GM23338 (cell line): ENCODE results near the gene MAGEB10. TPM values are rescaled to one million over a fixed set of nuclear protein-coding genes. Genes with fewer than 3 reads are reported as not detected.

Experiments used
- ATAC-seq: fragments of 200-7000 bp; cut with Tn5 transposase; 3 replicates; pipeline ENCODE4 v1.9.1; 2020
- DNase-seq: peaks from one replicate; pipeline ENCODE4 v3.0.0-alpha.2; 2015; ENCODE audit warnings: low spot score
- H2AFZ ChIP-seq: fragments of 200-600 bp; sonication (generic); 2 replicates; pipeline ENCODE4 v1.8.0; 2016; ENCODE audit warnings: antibody characterized with exemption, mild to moderate bottlenecking, moderate library complexity
- H3F3A ChIP-seq: fragments of 200-600 bp; sonication (generic); replicated peaks from 2 replicates; pipeline ENCODE4 v1.8.0; 2017; ENCODE audit warnings: antibody characterized with exemption, mixed run types, low read depth
- H3K27ac ChIP-seq: fragments of 200-600 bp; sonication (generic); 2 replicates; pipeline ENCODE4 v1.6.1; 2016; ENCODE audit warnings: low read depth
- H3K27me3 ChIP-seq: fragments of 200-600 bp; sonication (generic); 2 replicates; pipeline ENCODE4 v1.8.0; 2016; ENCODE audit warnings: mild to moderate bottlenecking, mixed run types, moderate library complexity; ENCODE audit not compliant: insufficient read depth
- H3K36me3 ChIP-seq: fragments of 200-600 bp; sonication (generic); 2 replicates; pipeline ENCODE4 v1.8.0; 2016; ENCODE audit warnings: mild to moderate bottlenecking; ENCODE audit not compliant: insufficient read depth
- H3K4me1 ChIP-seq: fragments of 200-600 bp; sonication (generic); 2 replicates; pipeline ENCODE4 v1.8.0; 2016; ENCODE audit warnings: mild to moderate bottlenecking, moderate library complexity; ENCODE audit not compliant: insufficient read depth
- H3K4me2 ChIP-seq: fragments of 200-600 bp; sonication (generic); 2 replicates; pipeline ENCODE4 v1.7.1; 2017; ENCODE audit warnings: mixed run types
- H3K4me3 ChIP-seq: fragments of 200-600 bp; sonication (generic); 2 replicates; pipeline ENCODE4 v1.6.1; 2016; ENCODE audit warnings: mixed run types
- H3K79me2 ChIP-seq: fragments of 200-600 bp; sonication (generic); replicated peaks from 2 replicates; pipeline ENCODE4 v1.8.0; 2017; ENCODE audit warnings: mild to moderate bottlenecking; ENCODE audit not compliant: insufficient read depth
- H3K9me2 ChIP-seq: fragments of 200-600 bp; sonication (generic); 2 replicates; pipeline ENCODE4 v1.8.0; 2017; ENCODE audit not compliant: insufficient read depth
- H4K20me1 ChIP-seq: fragments of 200-600 bp; sonication (generic); replicated peaks from 2 replicates; pipeline ENCODE4 v1.8.0; 2017; ENCODE audit warnings: mild to moderate bottlenecking; ENCODE audit not compliant: insufficient read depth
- H3K27ac Mint-ChIP-seq: 2 replicates; pipeline ENCODE4 v1.8.0; 2020; ENCODE audit warnings: inconsistent platforms, mild to moderate bottlenecking, moderate library complexity, mixed read lengths
- H3K27me3 Mint-ChIP-seq: 3 replicates; pipeline ENCODE4 v1.8.0; 2022; ENCODE audit warnings: low read depth, mild to moderate bottlenecking, moderate library complexity, mixed read lengths, inconsistent platforms; ENCODE audit not compliant: insufficient read depth, poor library complexity
- H3K36me3 Mint-ChIP-seq: 3 replicates; pipeline ENCODE4 v1.8.0; 2021; ENCODE audit warnings: low read depth, mild to moderate bottlenecking, inconsistent platforms, moderate library complexity, mixed read lengths
- H3K4me1 Mint-ChIP-seq: 3 replicates; pipeline ENCODE4 v1.8.0; 2020; ENCODE audit warnings: mild to moderate bottlenecking, inconsistent platforms, mixed read lengths
- H3K4me3 Mint-ChIP-seq: 3 replicates; pipeline ENCODE4 v1.8.0; 2021; ENCODE audit warnings: moderate library complexity, mild to moderate bottlenecking, inconsistent platforms, mixed read lengths
- H3K9me3 Mint-ChIP-seq: 3 replicates; pipeline ENCODE4 v1.8.0; 2020; ENCODE audit warnings: moderate library complexity, mild to moderate bottlenecking, inconsistent platforms, mixed read lengths
- CREB1 ChIP-seq: fragments of 250-450 bp; sonication (Bioruptor Pico); IDR thresholded peaks from 2 replicates; pipeline ENCODE4 v1.5.0; 2020; ENCODE audit warnings: low read depth, mild to moderate bottlenecking, moderate library complexity
- CTCF ChIP-seq, 2 experiments: fragments of 200-600 bp in 1 of 2; sonication (generic) in 1 of 2; conservative IDR thresholded peaks; 2 replicates each; pipeline versions ENCODE4 v1.5.1 to v1.6.1; 2016 to 2017; ENCODE audit warnings: antibody characterized with exemption in 2 of 2, low read depth in 2 of 2, mild to moderate bottlenecking in 2 of 2, moderate library complexity in 1 of 2
- EZH2 ChIP-seq: fragments of 200-600 bp; sonication (generic); IDR thresholded peaks from one replicate; pipeline ENCODE4 v1.8.0; 2017; ENCODE audit warnings: antibody characterized with exemption, mild to moderate bottlenecking, low read depth; ENCODE audit not compliant: unreplicated experiment
- EZH2phosphoT487 ChIP-seq: fragments of 200-600 bp; sonication (generic); IDR thresholded peaks from one replicate; pipeline ENCODE4 v1.8.1; 2018; ENCODE audit warnings: antibody characterized with exemption; ENCODE audit not compliant: unreplicated experiment
- JUNB ChIP-seq: IDR thresholded peaks from one replicate; pipeline ENCODE4 v1.6.1; 2016; ENCODE audit warnings: antibody characterized with exemption; ENCODE audit not compliant: unreplicated experiment
- NANOG ChIP-seq: IDR thresholded peaks from 2 replicates; pipeline ENCODE4 v1.6.1; 2016; ENCODE audit warnings: antibody characterized with exemption, borderline replicate concordance
- POLR2AphosphoS5 ChIP-seq: IDR thresholded peaks from 2 replicates; pipeline ENCODE4 v1.6.1; 2016; ENCODE audit warnings: antibody characterized with exemption, low read depth
- STAT1 ChIP-seq: IDR thresholded peaks from one replicate; pipeline ENCODE4 v1.6.1; 2016; ENCODE audit warnings: antibody characterized with exemption; ENCODE audit not compliant: unreplicated experiment
- ZNF114 ChIP-seq: fragments of 250-450 bp; sonication (Bioruptor Pico); IDR thresholded peaks from 2 replicates; pipeline ENCODE4 v1.5.0; 2020; ENCODE audit warnings: mild to moderate bottlenecking, moderate library complexity
- ZNF331 ChIP-seq: fragments of 250-450 bp; sonication (Bioruptor Pico); IDR thresholded peaks from 2 replicates; pipeline ENCODE4 v1.5.0; 2020; ENCODE audit warnings: low read depth, mild to moderate bottlenecking, moderate library complexity
- ZNF462 ChIP-seq: fragments of 250-450 bp; sonication (Bioruptor Pico); IDR thresholded peaks from 2 replicates; pipeline ENCODE4 v1.5.0; 2020; ENCODE audit warnings: mild to moderate bottlenecking, moderate library complexity
- polyA plus RNA-seq: library from polyadenylated mRNA; unstranded; fragments of >200 nt; fragmentation: Nextera tagmentation; extraction: Ambion mirVana; gene quantifications from 2 replicates; pipeline ENCODE4 v1.2.1, GENCODE V29; 2016
- total RNA-seq: library from RNA; depleted of rRNA; stranded (reverse); fragments of >200 nt; shearing (Covaris generic); gene quantifications from 2 replicates; pipeline ENCODE4 v1.2.3, GENCODE V29; 2014
- TF ChIP-seq, protein P1 (sequence below): IDR thresholded peaks from one replicate; pipeline ENCODE4 v1.6.1; 2018; ENCODE audit warnings: antibody characterized with exemption; ENCODE audit not compliant: unreplicated experiment
- TF ChIP-seq, protein P2 (sequence below): IDR thresholded peaks from 2 replicates; pipeline ENCODE4 v1.6.1; 2016; ENCODE audit warnings: antibody characterized with exemption

Gene MAGEB10
- total and polyA plus RNA-seq, 2 experiments from 2014 or later: not detected

GRCh38 chrX:27796640-27797257 lies 11.0 kb upstream of the MAGEB10 start:
- H3K4me2 ChIP-seq: no peak overlapping the region
- H3K4me1 ChIP-seq: no peaks in the 10 kb centered on the region
- no peaks in the 10 kb centered on the region for H3K9me3 Mint-ChIP-seq
- H3K4me3 ChIP-seq: no peak overlapping the region
- no peaks in the 10 kb centered on the region for H4K20me1 ChIP-seq
- H3K79me2 ChIP-seq: no peaks in the 10 kb centered on the region
- H3K27me3 ChIP-seq: no peaks in the 10 kb centered on the region
- TF ChIP-seq EZH2: no peak
- TF ChIP-seq CTCF (conservative IDR thresholded peaks at IDR 0.05; ENCODE audit: low read depth in 2 of 2): no peak
- no peak for TF ChIP-seq ZNF462
- TF ChIP-seq JUNB: no peak
- TF ChIP-seq, protein P1, sequence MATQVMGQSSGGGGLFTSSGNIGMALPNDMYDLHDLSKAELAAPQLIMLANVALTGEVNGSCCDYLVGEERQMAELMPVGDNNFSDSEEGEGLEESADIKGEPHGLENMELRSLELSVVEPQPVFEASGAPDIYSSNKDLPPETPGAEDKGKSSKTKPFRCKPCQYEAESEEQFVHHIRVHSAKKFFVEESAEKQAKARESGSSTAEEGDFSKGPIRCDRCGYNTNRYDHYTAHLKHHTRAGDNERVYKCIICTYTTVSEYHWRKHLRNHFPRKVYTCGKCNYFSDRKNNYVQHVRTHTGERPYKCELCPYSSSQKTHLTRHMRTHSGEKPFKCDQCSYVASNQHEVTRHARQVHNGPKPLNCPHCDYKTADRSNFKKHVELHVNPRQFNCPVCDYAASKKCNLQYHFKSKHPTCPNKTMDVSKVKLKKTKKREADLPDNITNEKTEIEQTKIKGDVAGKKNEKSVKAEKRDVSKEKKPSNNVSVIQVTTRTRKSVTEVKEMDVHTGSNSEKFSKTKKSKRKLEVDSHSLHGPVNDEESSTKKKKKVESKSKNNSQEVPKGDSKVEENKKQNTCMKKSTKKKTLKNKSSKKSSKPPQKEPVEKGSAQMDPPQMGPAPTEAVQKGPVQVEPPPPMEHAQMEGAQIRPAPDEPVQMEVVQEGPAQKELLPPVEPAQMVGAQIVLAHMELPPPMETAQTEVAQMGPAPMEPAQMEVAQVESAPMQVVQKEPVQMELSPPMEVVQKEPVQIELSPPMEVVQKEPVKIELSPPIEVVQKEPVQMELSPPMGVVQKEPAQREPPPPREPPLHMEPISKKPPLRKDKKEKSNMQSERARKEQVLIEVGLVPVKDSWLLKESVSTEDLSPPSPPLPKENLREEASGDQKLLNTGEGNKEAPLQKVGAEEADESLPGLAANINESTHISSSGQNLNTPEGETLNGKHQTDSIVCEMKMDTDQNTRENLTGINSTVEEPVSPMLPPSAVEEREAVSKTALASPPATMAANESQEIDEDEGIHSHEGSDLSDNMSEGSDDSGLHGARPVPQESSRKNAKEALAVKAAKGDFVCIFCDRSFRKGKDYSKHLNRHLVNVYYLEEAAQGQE: no peak
- TF ChIP-seq STAT1: no peak
- no peak for TF ChIP-seq NANOG
- no peak for TF ChIP-seq EZH2phosphoT487
- no peak for TF ChIP-seq ZNF114
- no peak for TF ChIP-seq ZNF331 (CRISPR knock-in tag)
- TF ChIP-seq, protein P2, sequence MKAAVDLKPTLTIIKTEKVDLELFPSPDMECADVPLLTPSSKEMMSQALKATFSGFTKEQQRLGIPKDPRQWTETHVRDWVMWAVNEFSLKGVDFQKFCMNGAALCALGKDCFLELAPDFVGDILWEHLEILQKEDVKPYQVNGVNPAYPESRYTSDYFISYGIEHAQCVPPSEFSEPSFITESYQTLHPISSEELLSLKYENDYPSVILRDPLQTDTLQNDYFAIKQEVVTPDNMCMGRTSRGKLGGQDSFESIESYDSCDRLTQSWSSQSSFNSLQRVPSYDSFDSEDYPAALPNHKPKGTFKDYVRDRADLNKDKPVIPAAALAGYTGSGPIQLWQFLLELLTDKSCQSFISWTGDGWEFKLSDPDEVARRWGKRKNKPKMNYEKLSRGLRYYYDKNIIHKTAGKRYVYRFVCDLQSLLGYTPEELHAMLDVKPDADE: no peak
- no peak for TF ChIP-seq POLR2AphosphoS5
- TF ChIP-seq CREB1 (CRISPR knock-in tag): no peak
- H3K4me3 Mint-ChIP-seq: no peak overlapping the region
- no peak for ATAC-seq
- H3K36me3 Mint-ChIP-seq: no peaks in the 10 kb centered on the region
- no peak for DNase-seq
- H3K27me3 Mint-ChIP-seq: no peaks in the 10 kb centered on the region
- no peaks in the 10 kb centered on the region for H3K9me2 ChIP-seq
- no peaks in the 10 kb centered on the region; the same call in 2 of the 3 replicates for H3K4me1 Mint-ChIP-seq
- no peak overlapping the region for H3K27ac ChIP-seq
- H3K36me3 ChIP-seq: no peaks in the 10 kb centered on the region
- no peaks in the 10 kb centered on the region for H3F3A ChIP-seq
- H3K27ac Mint-ChIP-seq: no peak overlapping the region
- H2AFZ ChIP-seq: no peak overlapping the region
